Lung (tissue), 12 donors: ENCODE data around the gene CPSF3. TPM values are rescaled to one million over a fixed set of nuclear protein-coding genes. Genes with fewer than 3 reads are reported as not detected.

Experiments used
- ATAC-seq: fragments of 200-7000 bp; cut with Tn5 transposase; one replicate; pipeline ENCODE4 v1.9.1; 2020; ENCODE audit warnings: moderate number of reproducible peaks; ENCODE audit not compliant: insufficient read depth, low FRiP score
- DNase-seq, 3 donors: peaks; one replicate each; pipeline ENCODE4 v3.0.0-alpha.2; 2013 to 2017
- H3K27ac ChIP-seq, 2 donors: one replicate each; pipeline ENCODE4 v1.5.1; 2013; ENCODE audit warnings: mild to moderate bottlenecking in 2 of 2, moderate library complexity in 2 of 2, control low read depth in 1 of 2, inconsistent platforms in 1 of 2, low read depth in 1 of 2, low read length in 1 of 2
- H3K27me3 ChIP-seq, 3 donors: one replicate each; pipeline ENCODE4 v1.5.1; 2013; ENCODE audit warnings: low read length in 2 of 3; ENCODE audit not compliant: control insufficient read depth in 3 of 3, insufficient read depth in 3 of 3
- H3K36me3 ChIP-seq, 4 donors: one replicate each; pipeline ENCODE4 v1.5.1; 2013; ENCODE audit warnings: low read length in 4 of 4, mild to moderate bottlenecking in 1 of 4, moderate library complexity in 1 of 4; ENCODE audit not compliant: control insufficient read depth in 4 of 4, insufficient read depth in 4 of 4
- H3K4me1 ChIP-seq, 5 donors: one replicate each; pipeline ENCODE4 v1.5.1; 2013; ENCODE audit warnings: low read length in 5 of 5, mild to moderate bottlenecking in 2 of 5, moderate library complexity in 1 of 5; ENCODE audit not compliant: control insufficient read depth in 5 of 5, insufficient read depth in 5 of 5
- H3K4me3 ChIP-seq: one replicate; pipeline ENCODE4 v1.5.1; 2013; ENCODE audit warnings: mild to moderate bottlenecking, control low read depth, moderate library complexity
- H3K9ac ChIP-seq, 2 donors: one replicate each; pipeline ENCODE4 v1.5.1; 2013; ENCODE audit warnings: low read length in 2 of 2, control low read depth in 1 of 2; ENCODE audit not compliant: insufficient read depth in 1 of 2
- H3K9me3 ChIP-seq, 4 donors: one replicate each; pipeline ENCODE4 v1.5.1; 2013; ENCODE audit warnings: low read length in 3 of 4, mild to moderate bottlenecking in 1 of 4, moderate library complexity in 1 of 4; ENCODE audit not compliant: control insufficient read depth in 4 of 4, insufficient read depth in 3 of 4
- CTCF ChIP-seq: IDR thresholded peaks from 2 replicates; pipeline ENCODE4 v1.5.1; 2012; ENCODE audit warnings: mild to moderate bottlenecking; ENCODE audit errors: control extremely low read depth, extremely low read depth
- WGBS, 2 donors: extraction: QIAGEN DNeasy Blood & Tissue Kit; methylation state at CpG; one replicate each; pipeline ENCODE4 v1.1.7; 2013; 5-methylcytosine and 5-hydroxymethylcytosine counted together
- polyA plus RNA-seq, 2 donors: library from polyadenylated mRNA; stranded (reverse); fragments of 200-250 nt; gene quantifications; one replicate each; pipeline ENCODE4 v1.2.1, GENCODE V29; 2013
- total RNA-seq, 2 donors: library from RNA; depleted of rRNA in 1 of 2; stranded (reverse); fragments of >200 nt in 1 of 2; gene quantifications; one replicate each; pipeline ENCODE4 v1.2.1, GENCODE V29; 2014 to 2021
- donor health status: control.
- donor health status: control.
- donor health status: Bipolar disorder and iron deficiency.
- donor health status: healthy.
- donor health status: DM: yes; HTN: yes; CAD: no.

CPSF3 gene
- total and polyA plus RNA-seq, 4 donors = 15.6 to 25.9 (median 20.8) TPM

- Histone ChIP-seq H3K9me3 (no peaks in the 10 kb centered on the region), H3K36me3 (peaks cover 4 to 18% (median 10%) of the 10 kb centered on the region in 4 donors), H3K27ac (no peak overlapping the region), H3K27me3 (no peaks in the 10 kb centered on the region), H3K9ac (no peak overlapping the region), H3K4me3 (no peak overlapping the region), H3K4me1 (no peaks in the 10 kb centered on the region)
- ATAC-seq = no peak
- WGBS, 2 donors = 92 to 96% methylated on average over 16 of the region's 16 CpGs
- no peak for TF ChIP-seq CTCF
- DNase-seq = no peak
Observed at GRCh38 chr2:9415516-9416169, 7.8 kb upstream of the CPSF3 start.

DNA sequence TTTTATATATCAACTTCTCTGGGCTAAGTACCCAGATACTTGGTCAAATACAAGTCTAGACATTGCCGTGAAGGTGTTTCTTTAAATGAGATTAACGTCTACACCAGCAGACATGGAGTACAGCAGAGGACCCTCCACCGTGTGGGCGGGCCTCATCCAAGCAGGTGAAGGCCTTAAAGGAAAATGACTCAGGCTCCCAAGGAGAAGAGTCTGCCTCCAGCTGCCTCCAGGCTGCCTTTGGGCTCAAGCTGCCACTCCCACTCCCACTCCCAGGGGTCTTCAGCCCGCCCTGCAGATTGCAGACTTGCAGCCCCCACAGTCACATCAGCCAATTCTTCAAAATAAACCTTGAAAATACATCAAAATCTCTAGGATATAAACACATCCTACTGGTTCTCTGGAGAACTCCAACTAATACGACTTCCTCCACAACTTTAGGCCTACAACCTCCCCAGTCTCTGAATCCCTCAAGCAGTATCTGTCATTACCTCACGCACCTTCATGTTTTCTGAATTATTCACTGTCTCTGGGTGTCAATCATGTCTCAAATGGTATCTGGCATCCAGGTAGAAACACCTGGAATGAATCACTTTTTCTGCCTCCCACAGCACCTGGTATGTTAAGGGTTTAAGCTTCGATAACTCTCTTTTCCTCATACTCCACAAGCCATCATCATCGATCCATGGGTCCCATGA lies 7.0 kb upstream of the CPSF3 start:
- H3K9me3 ChIP-seq = no peaks in the 10 kb centered on the region
- no peaks in the 10 kb centered on the region for H3K27me3 ChIP-seq
- no peak overlapping the region for H3K27ac ChIP-seq
- 92 to 94% methylated on average over 9 of the region's 9 CpGs for WGBS, 2 donors
- H3K4me1 ChIP-seq = no peaks in the 10 kb centered on the region
- DNase-seq (no peak), ATAC-seq (no peak)
- H3K4me3 ChIP-seq = no peak overlapping the region
- H3K9ac ChIP-seq = no peak overlapping the region
- peaks cover 4 to 16% (median 10%) of the 10 kb centered on the region in 4 donors for H3K36me3 ChIP-seq
- no peak for TF ChIP-seq CTCF

- peaks cover 0 to 5% (median 4%) of the 10 kb centered on the region in 5 donors for H3K4me1 ChIP-seq
- no peaks in the 10 kb centered on the region for H3K27me3 ChIP-seq
- ATAC-seq (no peak), DNase-seq (no peak)
- peaks cover 4 to 15% (median 9%) of the 10 kb centered on the region in 4 donors for H3K36me3 ChIP-seq
- TF ChIP-seq CTCF = no peak
- H3K9me3 ChIP-seq = no peaks in the 10 kb centered on the region
- H3K4me3 ChIP-seq = no peak overlapping the region
- WGBS, 2 donors = 90 to 92% methylated on average over 7 of the region's 7 CpGs
- no peak overlapping the region for H3K27ac ChIP-seq
- H3K9ac ChIP-seq = no peak overlapping the region
Observed at GRCh38 chr2:9416962-9417316, 6.5 kb upstream of the CPSF3 start.
